Stimulated activated CD4-positive, alpha-beta T cell treated with anti-CD3 and anti-CD28 coated beads, Interleukin-15, amount 100 ng/mL, for 24 hours (primary cell): ENCODE results near the gene SH3PXD2A.

Experiments used
- DNase-seq: peaks from one replicate; pipeline ENCODE4 v3.0.0-alpha.2; 2020

The SH3PXD2A gene

GRCh38 chr10:103696411-103697145 lies 158.8 kb downstream of the SH3PXD2A start:
- DNase-seq = peak; percentile 90

- DNase-seq = no peak
These were observed 159.3 kb downstream of the SH3PXD2A start for GRCh38 chr10:103696094-103696410.

GRCh38 chr10:103695584-103696005 lies 159.8 kb downstream of the SH3PXD2A start:
- no peak for DNase-seq

GRCh38 chr10:103693812-103694205 lies 161.6 kb downstream of the SH3PXD2A start:
- no peak for DNase-seq

- DNase-seq = peak; percentile 53
These were observed 162.2 kb downstream of the SH3PXD2A start for GRCh38 chr10:103692952-103693811.

GRCh38 chr10:103692436-103692951 lies 162.9 kb downstream of the SH3PXD2A start:
- DNase-seq = peak; percentile 48

- no peak for DNase-seq
These were observed 163.5 kb downstream of the SH3PXD2A start for GRCh38 chr10:103691723-103692435.

GRCh38 chr10:103691267-103691666 lies 164.1 kb downstream of the SH3PXD2A start:
- DNase-seq = no peak

- DNase-seq = no peak
These were observed 165.1 kb downstream of the SH3PXD2A start for GRCh38 chr10:103690281-103690680.

GRCh38 chr10:103688491-103688890 lies 166.9 kb downstream of the SH3PXD2A start:
- DNase-seq = no peak

- no peak for DNase-seq
These were observed 167.7 kb downstream of the SH3PXD2A start for GRCh38 chr10:103687718-103688117.

- no peak for DNase-seq
These were observed 168.2 kb downstream of the SH3PXD2A start for GRCh38 chr10:103687172-103687571.

GRCh38 chr10:103685880-103686669 lies 169.3 kb downstream of the SH3PXD2A start:
- DNase-seq = peak; percentile 83

- DNase-seq = no peak
These were observed 171.5 kb downstream of the SH3PXD2A start for GRCh38 chr10:103683851-103684250.

GRCh38 chr10:103682631-103683030 lies 172.7 kb downstream of the SH3PXD2A start:
- no peak for DNase-seq

GRCh38 chr10:103681617-103682399 lies 173.6 kb downstream of the SH3PXD2A start:
- DNase-seq = no peak

GRCh38 chr10:103680869-103681236 lies 174.5 kb downstream of the SH3PXD2A start:
- no peak for DNase-seq

- DNase-seq = no peak
These were observed 176.1 kb downstream of the SH3PXD2A start for GRCh38 chr10:103679096-103679790.

GRCh38 chr10:103678178-103678526 lies 177.2 kb downstream of the SH3PXD2A start:
- peak; percentile 89 for DNase-seq

- no peak for DNase-seq
These were observed 177.7 kb downstream of the SH3PXD2A start for GRCh38 chr10:103677486-103678177.
